Activated T-cell treated with anti-CD3 and anti-CD28 coated beads for 4 hours (primary cell): ENCODE measurements around the gene SUSD2.

Experiments used
- DNase-seq: peaks from one replicate; pipeline ENCODE4 v3.0.0-alpha.2; 2020

SUSD2 gene

GRCh38 chr22:24154826-24155225 is 26.5 kb upstream of the SUSD2 start:
- DNase-seq, result no peak

- peak; percentile 31 for DNase-seq
These were observed 25.6 kb upstream of the SUSD2 start for GRCh38 chr22:24155627-24156140.

- DNase-seq, result peak; percentile 73
These were observed 25.0 kb upstream of the SUSD2 start for GRCh38 chr22:24156141-24156912.

- DNase-seq, result peak; percentile 69
These were observed 24.1 kb upstream of the SUSD2 start for GRCh38 chr22:24156913-24157821.

GRCh38 chr22:24157822-24158135 is 23.5 kb upstream of the SUSD2 start:
- no peak for DNase-seq

GRCh38 chr22:24159650-24160049 is 21.6 kb upstream of the SUSD2 start:
- no peak for DNase-seq

- DNase-seq, result no peak
These were observed 20.7 kb upstream of the SUSD2 start for GRCh38 chr22:24160546-24160945.

- no peak for DNase-seq
These were observed 19.8 kb upstream of the SUSD2 start for GRCh38 chr22:24161485-24161884.

- DNase-seq, result no peak
These were observed 19.4 kb upstream of the SUSD2 start for GRCh38 chr22:24161909-24162308.

- no peak for DNase-seq
These were observed 18.9 kb upstream of the SUSD2 start for GRCh38 chr22:24162436-24162835.

- no peak for DNase-seq
These were observed 17.0 kb upstream of the SUSD2 start for GRCh38 chr22:24164243-24164642.

GRCh38 chr22:24164940-24165339 is 16.3 kb upstream of the SUSD2 start:
- DNase-seq, result no peak

GRCh38 chr22:24165673-24166072 is 15.6 kb upstream of the SUSD2 start:
- no peak for DNase-seq

GRCh38 chr22:24166811-24167210 is 14.5 kb upstream of the SUSD2 start:
- DNase-seq, result no peak

- no peak for DNase-seq
These were observed 11.7 kb upstream of the SUSD2 start for GRCh38 chr22:24169439-24170058.

- DNase-seq, result no peak
These were observed 11.1 kb upstream of the SUSD2 start for GRCh38 chr22:24170188-24170587.

GRCh38 chr22:24170632-24171031 is 10.7 kb upstream of the SUSD2 start:
- DNase-seq, result no peak

GRCh38 chr22:24171822-24172221 is 9.5 kb upstream of the SUSD2 start:
- DNase-seq, result no peak

GRCh38 chr22:24175160-24175808 is 6.0 kb upstream of the SUSD2 start:
- DNase-seq, result peak; percentile 63

GRCh38 chr22:24176040-24176439 is 5.2 kb upstream of the SUSD2 start:
- no peak for DNase-seq

- no peak for DNase-seq
These were observed 4.7 kb upstream of the SUSD2 start for GRCh38 chr22:24176630-24177029.

- DNase-seq, result no peak
These were observed 4.2 kb upstream of the SUSD2 start for GRCh38 chr22:24177045-24177444.

- DNase-seq, result no peak
These were observed 3.8 kb upstream of the SUSD2 start for GRCh38 chr22:24177456-24177855.
